AG09309 (cell line): ENCODE results near the gene DNAH3.
"Not testable (repeated sequence)": the region's sequence is repeated elsewhere in the genome, so short reads cannot be mapped to it uniquely, and the experiment has no call there.

ENCODE experiments used
- DNase-seq: peaks from one replicate; pipeline ENCODE4 v3.0.0-alpha.2; 2010; ENCODE audit warnings: low read depth
- H3K4me3 ChIP-seq: 2 replicates; pipeline ENCODE4 v1.5.1; 2011; ENCODE audit warnings: mild to moderate bottlenecking, low read depth, low read length, moderate library complexity; ENCODE audit not compliant: control insufficient read depth
- TF ChIP-seq, protein P1 (sequence below): IDR thresholded peaks from 2 replicates; pipeline ENCODE4 v1.5.1; 2011; ENCODE audit warnings: mild to moderate bottlenecking, low read depth, low read length, inconsistent platforms; ENCODE audit not compliant: insufficient read depth, control insufficient read depth; ENCODE audit errors: missing control alignments

The DNAH3 gene

DNA sequence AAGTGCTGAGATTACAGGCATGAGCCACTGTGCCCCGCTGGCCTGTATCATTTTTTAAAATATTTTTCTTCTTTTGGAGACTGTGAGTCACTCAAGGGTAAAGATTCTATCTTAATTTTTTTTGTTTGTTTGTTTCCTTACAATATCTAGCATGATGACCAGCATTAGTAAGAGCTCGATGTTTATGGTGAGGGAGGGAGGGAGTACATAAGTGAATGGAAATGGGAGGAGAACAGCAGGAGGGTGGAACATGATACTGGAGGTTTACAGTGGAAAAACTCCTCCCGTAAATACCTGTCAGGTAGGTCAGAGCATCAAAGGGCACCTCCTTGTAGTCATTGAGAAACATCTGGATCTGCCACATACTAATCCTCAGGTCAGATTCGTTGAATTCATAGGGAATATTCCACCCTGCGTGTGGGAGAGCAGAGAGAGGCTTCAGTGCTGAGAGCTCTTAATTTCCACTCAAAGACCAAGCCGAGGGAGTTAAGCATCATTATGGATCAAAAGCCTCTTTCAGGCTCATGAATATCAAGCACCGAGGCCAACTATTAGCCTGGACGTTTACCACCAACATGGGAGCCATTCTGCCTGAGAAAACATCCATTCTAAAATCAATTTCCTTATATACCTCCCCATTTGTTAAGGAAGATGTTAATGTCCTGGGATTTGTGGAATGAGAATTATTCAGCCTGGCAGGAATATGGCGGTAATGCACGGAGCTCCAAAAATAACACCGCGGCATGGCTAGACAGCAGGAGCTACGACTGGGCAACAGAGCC, 198.3 kb downstream of the DNAH3 start:
- DNase-seq = no peak
- H3K4me3 ChIP-seq = no peak overlapping the region
- TF ChIP-seq, protein P1, sequence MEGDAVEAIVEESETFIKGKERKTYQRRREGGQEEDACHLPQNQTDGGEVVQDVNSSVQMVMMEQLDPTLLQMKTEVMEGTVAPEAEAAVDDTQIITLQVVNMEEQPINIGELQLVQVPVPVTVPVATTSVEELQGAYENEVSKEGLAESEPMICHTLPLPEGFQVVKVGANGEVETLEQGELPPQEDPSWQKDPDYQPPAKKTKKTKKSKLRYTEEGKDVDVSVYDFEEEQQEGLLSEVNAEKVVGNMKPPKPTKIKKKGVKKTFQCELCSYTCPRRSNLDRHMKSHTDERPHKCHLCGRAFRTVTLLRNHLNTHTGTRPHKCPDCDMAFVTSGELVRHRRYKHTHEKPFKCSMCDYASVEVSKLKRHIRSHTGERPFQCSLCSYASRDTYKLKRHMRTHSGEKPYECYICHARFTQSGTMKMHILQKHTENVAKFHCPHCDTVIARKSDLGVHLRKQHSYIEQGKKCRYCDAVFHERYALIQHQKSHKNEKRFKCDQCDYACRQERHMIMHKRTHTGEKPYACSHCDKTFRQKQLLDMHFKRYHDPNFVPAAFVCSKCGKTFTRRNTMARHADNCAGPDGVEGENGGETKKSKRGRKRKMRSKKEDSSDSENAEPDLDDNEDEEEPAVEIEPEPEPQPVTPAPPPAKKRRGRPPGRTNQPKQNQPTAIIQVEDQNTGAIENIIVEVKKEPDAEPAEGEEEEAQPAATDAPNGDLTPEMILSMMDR = no peak

GRCh38 chr16:20950294-20950693, 200.4 kb downstream of the DNAH3 start:
- TF ChIP-seq, protein P1 = no peak
- DNase-seq = no peak
- H3K4me3 ChIP-seq = no peak overlapping the region

GRCh38 chr16:20949660-20950059, 201.0 kb downstream of the DNAH3 start:
- TF ChIP-seq, protein P1 = no peak
- DNase-seq = no peak
- no peak overlapping the region for H3K4me3 ChIP-seq

DNA sequence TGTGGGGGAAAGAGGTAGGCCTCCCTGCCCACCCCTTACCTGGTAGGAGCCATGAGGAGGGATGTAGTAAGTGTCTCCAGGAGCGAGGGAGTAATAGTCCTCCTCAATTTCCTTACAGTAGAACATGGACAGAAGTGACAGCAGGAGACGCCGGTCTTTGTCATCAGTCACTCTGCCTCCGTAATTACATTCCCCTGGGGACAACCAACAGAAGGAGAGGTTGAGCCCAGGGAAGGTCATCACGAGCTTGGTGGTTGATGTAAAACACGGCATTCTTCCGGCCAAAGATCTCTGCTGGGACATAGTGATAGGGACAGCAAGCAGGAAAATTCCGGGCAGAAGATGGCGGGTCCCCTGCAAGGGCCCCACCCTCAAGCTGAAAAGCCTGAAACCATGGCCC, 202.2 kb downstream of the DNAH3 start:
- no peak for DNase-seq
- H3K4me3 ChIP-seq = no peak overlapping the region
- TF ChIP-seq, protein P1 = no peak

- H3K4me3 ChIP-seq = no peak overlapping the region
- TF ChIP-seq, protein P1 = no peak
- no peak for DNase-seq
These were observed 204.5 kb downstream of the DNAH3 start for GRCh38 chr16:20946015-20946629.

- DNase-seq, H3K4me3 ChIP-seq: not testable (repeated sequence)
These were observed 205.1 kb downstream of the DNAH3 start for GRCh38 chr16:20945575-20945875.

DNA sequence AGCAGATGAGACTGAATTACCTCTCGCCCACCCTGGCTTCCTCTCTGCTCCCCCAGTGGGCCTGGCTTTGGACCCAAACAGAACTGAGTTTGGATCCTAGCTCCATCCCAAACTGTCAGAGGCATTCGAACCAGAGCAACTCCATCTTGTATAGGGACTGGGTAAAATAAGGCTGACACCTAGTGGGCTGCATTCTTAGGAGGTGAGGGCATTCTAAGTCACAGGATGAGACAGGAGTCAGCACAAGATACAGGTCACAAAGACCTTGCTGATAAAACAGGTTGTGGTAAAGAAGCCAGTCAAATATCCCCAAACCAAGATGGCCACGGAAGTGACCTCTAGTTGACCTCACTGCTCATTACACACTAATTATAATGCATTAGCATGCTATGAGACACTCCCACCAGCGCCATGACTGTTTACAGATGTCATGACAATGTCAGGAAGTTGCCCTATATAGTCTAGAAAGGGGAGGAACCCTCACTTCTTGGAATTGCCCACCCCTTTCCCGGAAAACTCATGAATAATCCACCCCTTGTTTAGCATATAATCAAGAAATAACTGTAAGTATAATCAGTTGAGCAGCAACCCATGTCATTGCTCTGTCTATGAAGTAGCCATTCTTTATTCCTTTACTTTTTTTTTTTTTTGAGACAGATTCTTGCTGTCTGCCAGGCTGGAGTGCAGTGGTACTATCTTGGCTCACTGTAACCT, 205.6 kb downstream of the DNAH3 start:
- no peak for DNase-seq
- H3K4me3 ChIP-seq = no peak overlapping the region
- TF ChIP-seq, protein P1 = no peak
